ENCODE data around the gene NTNG2. TPM values are rescaled to one million over a fixed set of nuclear protein-coding genes. Genes with fewer than 3 reads are reported as not detected.

Gene NTNG2
- total and polyA plus RNA-seq, 2 donors (not counting 3 experiments of a cell fraction or from before 2014, with no cell fraction given), result 0.08 to 0.88 TPM

DNA sequence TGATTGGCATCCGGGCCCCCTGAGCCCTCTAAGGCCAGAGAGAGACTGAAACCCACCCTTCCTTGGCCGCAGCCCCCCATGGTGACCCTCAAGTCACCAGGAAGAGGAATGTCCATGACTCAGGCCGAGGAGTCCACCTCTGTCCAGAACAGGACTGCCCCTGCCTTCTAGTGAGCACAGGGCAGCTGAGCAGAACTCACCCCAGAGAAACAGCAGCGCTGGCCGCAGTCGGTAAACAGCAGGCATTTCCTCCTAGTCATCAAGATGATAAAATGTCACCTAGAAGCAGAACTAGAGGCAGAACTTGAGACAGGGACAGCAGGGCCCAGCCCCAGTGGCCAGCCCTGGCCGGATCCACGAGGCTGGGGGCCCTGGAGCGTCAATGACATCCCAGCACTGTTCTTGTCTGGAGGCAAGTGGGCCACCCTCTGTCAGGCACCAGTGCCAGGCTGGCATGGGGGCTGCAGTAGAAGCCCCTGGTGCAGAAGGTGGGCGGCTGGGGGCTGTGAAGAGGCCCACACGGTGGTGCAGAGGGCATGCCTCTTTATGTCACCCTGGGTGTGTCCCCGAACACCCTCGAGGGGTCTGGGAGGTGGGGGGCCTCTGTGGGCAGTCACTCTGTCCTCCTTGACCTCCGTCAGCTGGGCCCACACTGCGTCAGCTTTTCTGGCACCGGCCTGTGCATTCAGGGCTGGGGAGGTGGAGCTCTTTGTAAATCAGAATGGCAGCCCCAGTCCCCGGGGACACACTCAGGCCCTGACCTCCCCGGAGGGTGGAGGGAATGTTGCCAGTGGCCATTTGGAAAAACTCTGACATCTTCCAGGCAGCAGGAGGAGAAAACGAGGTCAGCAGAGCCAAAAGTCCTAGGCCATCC, 83.0 kb downstream of the NTNG2 start:
- H2AFZ ChIP-seq (ENCODE audit: low read depth, low read length), result no peak overlapping the region
- H3K79me2 ChIP-seq (ENCODE audit: control insufficient read depth, insufficient read depth, low read length), result no peaks in the 10 kb centered on the region
- ChIA-PET POLR2A (no interaction called here), CTCF (interaction anchor here (0.8 to 12.2 kb wide), 6 partner anchors 8 to 489 kb away, joined by 3 to 234 read pairs (median 6); no protein-coding TSS in a partner anchor)
- no TSS peak for BruUV-seq (replicated peaks)
- no peak overlapping the region for H3K27ac ChIP-seq (ENCODE audit: insufficient read depth, low read depth, low read length)
- DNase-seq (ENCODE audit: low read depth, low spot score) (no peak), FAIRE-seq (no peak)
- peaks cover 2 to 5% of the 10 kb centered on the region in 2 experiments for H3K27me3 ChIP-seq (ENCODE audit: control insufficient read depth in 2 of 2, insufficient read depth in 2 of 2, low read length in 2 of 2)
- H3K36me3 ChIP-seq (ENCODE audit: control insufficient read depth in 2 of 2, extremely low read depth in 1 of 2, insufficient read depth in 2 of 2, low read length in 2 of 2), result no peaks in the 10 kb centered on the region
- H3K9me3 ChIP-seq (replicated peaks; ENCODE audit: control insufficient read depth, insufficient read depth, low read length), result no peaks in the 10 kb centered on the region
- intact Hi-C loops (cut with micrococcal nuclease) (no loop called here), dilution Hi-C loops (cut with MboI; ENCODE audit: extremely low pct_ligation_motif_present, low sequenced_read_pairs) (no loop called here)
- no peak overlapping the region for H3K4me2 ChIP-seq (ENCODE audit: insufficient read depth, low read length)
- H3K4me1 ChIP-seq (ENCODE audit: control insufficient read depth, extremely low read depth, insufficient read depth, low read length), result peaks cover 7% of the 10 kb centered on the region
- no peaks in the 10 kb centered on the region for H4K20me1 ChIP-seq (replicated peaks; ENCODE audit: control insufficient read depth, extremely low read depth, insufficient read depth, low read length)
- TF ChIP-seq EZH2 (IDR thresholded peaks at IDR 0.05; ENCODE audit: borderline replicate concordance, low read depth, low read length, severe bottlenecking), result no peak
- no peak for TF ChIP-seq GATA2 (IDR thresholded peaks at IDR 0.05; ENCODE audit: insufficient read depth, insufficient read length, low read depth, low read length)
- TF ChIP-seq JUN (IDR thresholded peaks at IDR 0.05; ENCODE audit: borderline replicate concordance, insufficient read depth, insufficient read length, low read depth), result no peak
- no peak for TF ChIP-seq MYC (IDR thresholded peaks at IDR 0.05; ENCODE audit: low read depth, low read length)
- TF ChIP-seq MAX (IDR thresholded peaks at IDR 0.05; ENCODE audit: insufficient read depth, insufficient read length), result no peak
- no peak for TF ChIP-seq CTCF (IDR thresholded peaks at IDR 0.05; ENCODE audit: extremely low read depth in 1 of 2, insufficient read depth in 1 of 2, low read depth in 1 of 2, low read length in 2 of 2)
- TF ChIP-seq POLR2A (IDR thresholded peaks at IDR 0.05; ENCODE audit: low read depth, low read length), result no peak
- no peak for TF ChIP-seq POLR2AphosphoS5 (IDR thresholded peaks at IDR 0.05; ENCODE audit: insufficient read depth, low read depth, low read length)
- no peak for TF ChIP-seq FOS (IDR thresholded peaks at IDR 0.05; ENCODE audit: borderline replicate concordance, insufficient read depth, low read length)
- H3K9me1 ChIP-seq (replicated peaks; ENCODE audit: control insufficient read depth, extremely low read depth, insufficient read depth, low read length), result no peaks in the 10 kb centered on the region
- no peak overlapping the region for H3K4me3 ChIP-seq (replicated peaks in 1 of 3; ENCODE audit: insufficient read depth in 1 of 3, low read depth in 1 of 3, low read length in 3 of 3)
- no peak overlapping the region for H3K9ac ChIP-seq (replicated peaks; ENCODE audit: extremely low read depth, insufficient read depth, low read length)
